Measurements from ENCODE around the gene NFU1. TPM values are rescaled to one million over a fixed set of nuclear protein-coding genes. Genes with fewer than 3 reads are reported as not detected.

NFU1 gene
- polyA plus RNA-seq, 1 of the 3 experiments (the other 2 are of a cell fraction): 23.5 TPM

GRCh38 chr2:69483696-69484095, 46.5 kb upstream of the NFU1 start:
- CTCF ChIA-PET: interaction anchor here (1.4 kb wide), 1 partner anchor 46 kb away, joined by 3 read pairs; the partner anchor contains the start of gene NFU1
- no peak overlapping the region for H2AFZ ChIP-seq (ENCODE audit: low read depth)

More at GRCh38 chr2:69483696-69484095, 46.5 kb upstream of the NFU1 start:
- H3K4me1 ChIP-seq (ENCODE audit: control insufficient read depth in 1 of 2, insufficient read depth in 2 of 2, low read depth in 1 of 2, low read length in 1 of 2): no peaks in the 10 kb centered on the region
- no peaks in the 10 kb centered on the region for H3K9me3 ChIP-seq
- 84% methylated on average over 3 of the region's 3 CpGs for WGBS (ENCODE audit: low lambda C conversion rate)
- no peak overlapping the region for H3K9ac ChIP-seq
- H3K79me2 ChIP-seq (ENCODE audit: insufficient read depth): no peaks in the 10 kb centered on the region
- no peak overlapping the region for H3K4me2 ChIP-seq
- H3K9me2 ChIP-seq: no peaks in the 10 kb centered on the region
- no peak overlapping the region for H3K4me3 ChIP-seq (ENCODE audit: low read depth in 2 of 2, low read length in 1 of 2)
- H4K20me1 ChIP-seq (ENCODE audit: insufficient read depth): no peaks in the 10 kb centered on the region
- H3K36me3 ChIP-seq (replicated peaks in 1 of 2; ENCODE audit: control insufficient read depth in 1 of 2, insufficient read depth in 2 of 2, low read length in 1 of 2): peaks cover 18 to 22% of the 10 kb centered on the region in 2 experiments
- TF ChIP-seq, protein P1, sequence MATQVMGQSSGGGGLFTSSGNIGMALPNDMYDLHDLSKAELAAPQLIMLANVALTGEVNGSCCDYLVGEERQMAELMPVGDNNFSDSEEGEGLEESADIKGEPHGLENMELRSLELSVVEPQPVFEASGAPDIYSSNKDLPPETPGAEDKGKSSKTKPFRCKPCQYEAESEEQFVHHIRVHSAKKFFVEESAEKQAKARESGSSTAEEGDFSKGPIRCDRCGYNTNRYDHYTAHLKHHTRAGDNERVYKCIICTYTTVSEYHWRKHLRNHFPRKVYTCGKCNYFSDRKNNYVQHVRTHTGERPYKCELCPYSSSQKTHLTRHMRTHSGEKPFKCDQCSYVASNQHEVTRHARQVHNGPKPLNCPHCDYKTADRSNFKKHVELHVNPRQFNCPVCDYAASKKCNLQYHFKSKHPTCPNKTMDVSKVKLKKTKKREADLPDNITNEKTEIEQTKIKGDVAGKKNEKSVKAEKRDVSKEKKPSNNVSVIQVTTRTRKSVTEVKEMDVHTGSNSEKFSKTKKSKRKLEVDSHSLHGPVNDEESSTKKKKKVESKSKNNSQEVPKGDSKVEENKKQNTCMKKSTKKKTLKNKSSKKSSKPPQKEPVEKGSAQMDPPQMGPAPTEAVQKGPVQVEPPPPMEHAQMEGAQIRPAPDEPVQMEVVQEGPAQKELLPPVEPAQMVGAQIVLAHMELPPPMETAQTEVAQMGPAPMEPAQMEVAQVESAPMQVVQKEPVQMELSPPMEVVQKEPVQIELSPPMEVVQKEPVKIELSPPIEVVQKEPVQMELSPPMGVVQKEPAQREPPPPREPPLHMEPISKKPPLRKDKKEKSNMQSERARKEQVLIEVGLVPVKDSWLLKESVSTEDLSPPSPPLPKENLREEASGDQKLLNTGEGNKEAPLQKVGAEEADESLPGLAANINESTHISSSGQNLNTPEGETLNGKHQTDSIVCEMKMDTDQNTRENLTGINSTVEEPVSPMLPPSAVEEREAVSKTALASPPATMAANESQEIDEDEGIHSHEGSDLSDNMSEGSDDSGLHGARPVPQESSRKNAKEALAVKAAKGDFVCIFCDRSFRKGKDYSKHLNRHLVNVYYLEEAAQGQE (IDR thresholded peaks at IDR 0.05; ENCODE audit: low read depth, low read length): no peak
- TF ChIP-seq JUND (IDR thresholded peaks at IDR 0.05) (no peak), RAD21 (IDR thresholded peaks at IDR 0.05; ENCODE audit: low read length) (no peak), GABPA (IDR thresholded peaks at IDR 0.05; ENCODE audit: low read depth) (no peak), ZBTB33 (IDR thresholded peaks at IDR 0.05; ENCODE audit: borderline replicate concordance, low read depth) (no peak), FOSL2 (IDR thresholded peaks at IDR 0.05; ENCODE audit: borderline replicate concordance, low read depth) (no peak), POLR2AphosphoS5 (IDR thresholded peaks at IDR 0.05; ENCODE audit: low read depth, low read length) (no peak), MXI1 (IDR thresholded peaks at IDR 0.05; ENCODE audit: low read depth, low read length) (no peak), TEAD4 (IDR thresholded peaks at IDR 0.05; ENCODE audit: borderline replicate concordance, insufficient read depth) (no peak), IRF3 (IDR thresholded peaks at IDR 0.05; ENCODE audit: low read depth, low read length) (no peak), TAF1 (IDR thresholded peaks at IDR 0.05; ENCODE audit: borderline replicate concordance, low read depth, low read length) (no peak), CHD2 (IDR thresholded peaks at IDR 0.05; ENCODE audit: low read length, partially characterized antibody) (no peak), CTCF (IDR thresholded peaks at IDR 0.05) (no peak), FOXM1 (IDR thresholded peaks at IDR 0.05; ENCODE audit: low read depth) (no peak), NRF1 (IDR thresholded peaks at IDR 0.05; ENCODE audit: low read depth, low read length) (no peak), SIN3A (IDR thresholded peaks at IDR 0.05; ENCODE audit: borderline replicate concordance, low read depth, low read length) (no peak), RXRA (IDR thresholded peaks at IDR 0.05; ENCODE audit: borderline replicate concordance, low read depth) (no peak), TCF12 (IDR thresholded peaks at IDR 0.05) (no peak), GATA2 (CRISPR knock-in tag; IDR thresholded peaks at IDR 0.05) (no peak)
- TF ChIP-seq, protein P2, sequence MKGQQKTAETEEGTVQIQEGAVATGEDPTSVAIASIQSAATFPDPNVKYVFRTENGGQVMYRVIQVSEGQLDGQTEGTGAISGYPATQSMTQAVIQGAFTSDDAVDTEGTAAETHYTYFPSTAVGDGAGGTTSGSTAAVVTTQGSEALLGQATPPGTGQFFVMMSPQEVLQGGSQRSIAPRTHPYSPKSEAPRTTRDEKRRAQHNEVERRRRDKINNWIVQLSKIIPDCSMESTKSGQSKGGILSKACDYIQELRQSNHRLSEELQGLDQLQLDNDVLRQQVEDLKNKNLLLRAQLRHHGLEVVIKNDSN (IDR thresholded peaks at IDR 0.05; ENCODE audit: borderline replicate concordance, low read depth): no peak
- H3F3A ChIP-seq (replicated peaks; ENCODE audit: insufficient read depth): no peaks in the 10 kb centered on the region
- no peaks in the 10 kb centered on the region for H3K27me3 ChIP-seq (ENCODE audit: insufficient read depth)
- POLR2A ChIA-PET: no interaction called here
- no peak for DNase-seq
- no peak overlapping the region for H3K27ac ChIP-seq (ENCODE audit: low read depth in 2 of 2, low read length in 1 of 2)

Data from SK-N-SH (cell line).